Coronary artery (tissue), 2 donors: Measurements from ENCODE around the gene ELL.

Source experiments
- DNase-seq: peaks from one replicate; pipeline ENCODE4 v3.0.0-alpha.2; 2017; ENCODE audit warnings: low spot score
- H3K27ac ChIP-seq, 2 donors: fragments of 200-600 bp; sonication (generic); one replicate each; pipeline ENCODE4 v1.5.1; 2016 to 2019
- H3K4me3 ChIP-seq: fragments of 200-600 bp; sonication (generic); 2 replicates; pipeline ENCODE4 v1.5.1; 2016; ENCODE audit warnings: mild to moderate bottlenecking, moderate library complexity
- TF ChIP-seq, protein P1 (sequence below): fragments of 200-600 bp; sonication (generic); IDR thresholded peaks from one replicate; pipeline ENCODE4 v1.5.1; 2019; ENCODE audit warnings: antibody characterized with exemption

ELL gene

DNA sequence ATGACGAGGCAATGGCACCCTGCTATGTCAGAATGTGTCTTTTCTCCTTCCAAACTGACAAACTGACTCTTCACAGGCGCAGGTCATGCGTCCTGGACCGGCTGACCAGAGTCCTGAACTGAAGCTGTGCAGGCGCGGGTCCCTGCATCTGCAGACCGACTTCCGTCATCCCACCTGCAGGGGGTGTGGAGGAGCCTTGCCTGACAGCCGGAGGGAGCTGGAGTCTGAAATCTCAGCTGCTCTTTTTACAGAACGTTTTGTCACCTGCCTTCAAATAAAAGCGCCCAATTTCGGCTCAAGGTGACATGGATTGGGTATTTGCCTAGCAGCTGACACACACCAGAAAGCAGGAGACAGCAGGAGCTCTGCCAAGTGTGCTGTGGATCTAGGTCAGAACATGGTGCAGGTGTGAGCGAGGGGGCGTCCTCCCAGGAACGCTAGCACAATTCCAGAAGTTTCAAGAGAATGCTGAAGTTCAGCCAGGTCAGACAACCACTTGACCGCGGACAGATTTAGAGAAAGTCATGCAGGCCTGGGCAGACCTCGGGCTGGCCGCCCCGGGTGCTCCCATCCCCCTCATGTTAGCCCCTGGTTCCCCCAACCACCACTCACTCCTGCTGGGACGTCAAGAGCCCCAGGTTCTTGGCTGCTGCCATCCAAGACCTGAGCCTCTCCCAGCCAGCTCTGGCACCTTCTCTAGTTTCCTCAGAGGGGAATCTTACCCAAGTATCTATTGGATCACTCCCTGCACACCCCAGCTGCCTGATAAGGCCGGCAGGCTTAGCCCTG is 32.8 kb downstream of the ELL start:
- H3K27ac ChIP-seq: no peak overlapping the region
- TF ChIP-seq, protein P1, sequence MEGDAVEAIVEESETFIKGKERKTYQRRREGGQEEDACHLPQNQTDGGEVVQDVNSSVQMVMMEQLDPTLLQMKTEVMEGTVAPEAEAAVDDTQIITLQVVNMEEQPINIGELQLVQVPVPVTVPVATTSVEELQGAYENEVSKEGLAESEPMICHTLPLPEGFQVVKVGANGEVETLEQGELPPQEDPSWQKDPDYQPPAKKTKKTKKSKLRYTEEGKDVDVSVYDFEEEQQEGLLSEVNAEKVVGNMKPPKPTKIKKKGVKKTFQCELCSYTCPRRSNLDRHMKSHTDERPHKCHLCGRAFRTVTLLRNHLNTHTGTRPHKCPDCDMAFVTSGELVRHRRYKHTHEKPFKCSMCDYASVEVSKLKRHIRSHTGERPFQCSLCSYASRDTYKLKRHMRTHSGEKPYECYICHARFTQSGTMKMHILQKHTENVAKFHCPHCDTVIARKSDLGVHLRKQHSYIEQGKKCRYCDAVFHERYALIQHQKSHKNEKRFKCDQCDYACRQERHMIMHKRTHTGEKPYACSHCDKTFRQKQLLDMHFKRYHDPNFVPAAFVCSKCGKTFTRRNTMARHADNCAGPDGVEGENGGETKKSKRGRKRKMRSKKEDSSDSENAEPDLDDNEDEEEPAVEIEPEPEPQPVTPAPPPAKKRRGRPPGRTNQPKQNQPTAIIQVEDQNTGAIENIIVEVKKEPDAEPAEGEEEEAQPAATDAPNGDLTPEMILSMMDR: no peak
- DNase-seq: no peak
- no peak overlapping the region for H3K4me3 ChIP-seq

DNA sequence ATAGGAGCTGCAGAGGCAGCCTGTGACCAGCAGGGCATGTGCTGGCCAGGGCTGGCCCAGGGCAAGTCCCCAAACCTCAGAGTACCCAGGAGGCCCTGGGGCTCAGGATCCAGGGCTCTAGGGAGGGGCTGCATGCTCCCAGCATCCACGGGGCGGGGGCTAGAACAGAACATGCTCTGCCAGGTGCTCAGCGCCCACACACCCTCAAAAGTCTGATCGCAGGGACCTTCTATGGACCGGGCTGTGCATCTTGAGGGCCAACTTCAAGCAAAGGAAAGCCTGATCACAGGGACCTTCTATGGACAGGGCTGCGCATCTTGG is 33.5 kb downstream of the ELL start:
- TF ChIP-seq, protein P1: no peak
- Histone ChIP-seq H3K27ac (peak overlapping the region in 1 of 2 donors; percentile 78), H3K4me3 (no peak overlapping the region)

DNA sequence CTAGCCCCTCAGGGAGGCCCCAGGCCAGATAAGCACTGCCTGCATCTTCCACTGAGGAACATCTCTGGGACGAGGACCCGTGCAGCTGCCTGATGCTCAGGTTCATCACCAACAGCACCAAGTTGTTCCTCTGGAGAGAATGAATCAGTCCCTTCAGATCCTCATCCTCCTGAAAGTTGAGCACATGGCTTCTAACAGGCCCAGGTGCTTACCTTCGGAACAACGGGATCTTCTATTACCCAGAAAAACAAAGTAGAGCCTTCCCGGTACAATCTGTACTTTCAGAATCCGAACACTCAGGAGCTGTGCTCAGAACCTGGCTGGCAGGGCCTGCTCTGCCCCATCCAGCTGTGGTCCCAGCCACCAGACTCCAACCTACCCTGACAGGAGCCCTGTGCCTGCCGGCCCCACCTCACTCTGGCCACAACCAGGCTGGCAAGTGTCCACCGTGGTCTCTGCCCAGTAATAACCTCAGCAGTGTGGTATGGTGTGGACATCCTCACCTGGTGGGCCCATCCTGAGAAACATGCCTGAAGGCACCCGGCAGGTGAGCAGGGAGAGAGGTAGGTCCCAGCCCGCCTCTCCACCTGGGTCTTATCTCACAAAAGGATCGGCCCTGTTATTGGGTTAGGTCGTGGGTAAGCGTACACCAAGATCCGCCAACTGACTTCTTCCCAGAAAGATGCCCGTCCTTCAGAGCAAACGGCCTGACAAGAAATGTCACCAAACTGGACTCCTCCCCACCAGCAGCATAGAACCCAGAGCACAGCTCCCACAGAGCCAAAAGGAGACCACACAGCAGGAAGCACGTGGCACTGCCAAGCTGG is 34.1 kb downstream of the ELL start:
- no peak for DNase-seq
- Histone ChIP-seq H3K27ac (peak overlapping the region in 1 of 2 donors; percentile 78), H3K4me3 (no peak overlapping the region)
- TF ChIP-seq, protein P1: no peak

More for the DNA sequence above, 33.5 kb downstream of the ELL start:
- no peak for DNase-seq

DNA sequence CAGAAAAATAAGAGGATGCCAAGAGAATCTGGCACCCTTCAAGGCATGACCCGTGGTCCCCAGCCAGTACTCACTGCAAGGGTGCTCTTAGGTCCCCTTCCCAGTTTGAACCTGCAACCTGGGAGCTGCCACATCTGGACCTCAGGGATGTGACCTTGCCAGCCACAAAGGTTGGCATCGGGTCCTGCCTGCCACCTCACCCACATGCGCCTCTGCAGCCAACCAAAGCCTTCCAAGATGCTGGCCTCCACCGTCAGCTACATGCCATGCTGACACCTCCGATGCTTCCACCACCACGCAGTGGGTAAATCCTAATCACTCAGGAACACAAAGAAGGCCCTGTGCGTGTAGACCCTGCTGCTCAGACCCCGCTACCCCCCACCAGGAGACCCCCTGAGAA is 35.1 kb downstream of the ELL start:
- no peak for DNase-seq
- Histone ChIP-seq H3K27ac (peak overlapping the region in 1 of 2 donors; percentile 78), H3K4me3 (no peak overlapping the region)
- TF ChIP-seq, protein P1: no peak

DNA sequence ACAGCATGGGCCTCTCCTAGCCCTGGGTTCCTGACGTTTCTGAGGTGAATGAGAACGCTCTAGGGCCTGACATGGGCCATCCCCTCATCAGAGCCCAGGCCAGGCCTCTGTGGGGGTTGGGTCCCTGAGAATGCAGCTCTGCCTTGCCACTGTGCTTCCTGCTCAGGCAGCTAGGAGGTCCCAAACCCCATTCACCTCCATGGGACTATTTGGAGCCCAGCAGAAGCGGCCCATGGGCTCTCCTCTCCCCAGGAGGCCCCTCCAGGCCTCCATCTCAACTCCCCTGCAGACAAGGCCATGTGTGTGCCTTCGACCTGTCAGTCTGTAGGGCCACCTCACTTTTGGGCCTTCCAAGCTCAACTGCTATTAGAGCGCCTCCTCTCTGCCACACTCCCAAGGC is 36.9 kb downstream of the ELL start:
- H3K4me3 ChIP-seq: no peak overlapping the region
- DNase-seq: no peak
- peak overlapping the region in 1 of 2 donors; percentile 31 for H3K27ac ChIP-seq
- TF ChIP-seq, protein P1: no peak

DNA sequence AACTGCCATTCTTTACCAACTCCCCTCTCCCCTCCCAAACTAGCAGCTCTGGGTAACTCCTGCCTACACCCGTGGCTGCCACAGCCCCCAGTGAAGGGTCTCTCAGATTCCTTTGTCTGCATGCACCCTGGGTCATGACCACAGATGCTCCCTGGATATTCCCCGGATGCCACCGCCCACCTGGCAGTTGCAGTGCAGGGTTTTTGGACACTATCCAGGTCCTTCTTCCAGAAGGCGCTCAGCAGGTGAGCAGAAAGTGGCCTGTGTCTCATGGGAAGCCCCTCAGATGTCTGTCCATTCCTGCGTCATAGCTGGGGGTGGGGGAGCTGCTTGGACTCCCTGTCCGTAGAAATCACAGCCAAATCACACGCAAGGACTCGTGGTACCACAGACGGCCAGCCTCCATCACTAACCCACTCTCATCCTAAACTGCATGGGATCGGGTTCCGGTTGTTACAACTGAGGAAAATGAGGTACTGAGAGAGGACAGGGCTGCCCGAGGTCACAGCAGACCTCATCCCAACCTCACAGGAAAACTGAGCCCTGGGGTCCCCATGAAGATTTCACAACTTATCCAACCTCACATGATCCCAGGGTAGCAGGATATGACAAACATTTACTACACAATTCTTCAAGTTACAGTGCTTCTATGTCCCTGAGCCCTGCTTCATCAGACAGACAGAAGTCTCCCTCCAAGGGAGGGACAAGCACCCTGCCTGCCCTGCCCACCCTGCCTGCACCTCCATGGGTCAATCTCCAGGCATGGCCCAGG is 38.6 kb downstream of the ELL start:
- Histone ChIP-seq H3K4me3 (no peak overlapping the region), H3K27ac (peak overlapping the region in 1 of 2 donors; percentile 36)
- no peak for DNase-seq
- TF ChIP-seq, protein P1: no peak
